ENCODE data around the gene SORCS2.

DNA sequence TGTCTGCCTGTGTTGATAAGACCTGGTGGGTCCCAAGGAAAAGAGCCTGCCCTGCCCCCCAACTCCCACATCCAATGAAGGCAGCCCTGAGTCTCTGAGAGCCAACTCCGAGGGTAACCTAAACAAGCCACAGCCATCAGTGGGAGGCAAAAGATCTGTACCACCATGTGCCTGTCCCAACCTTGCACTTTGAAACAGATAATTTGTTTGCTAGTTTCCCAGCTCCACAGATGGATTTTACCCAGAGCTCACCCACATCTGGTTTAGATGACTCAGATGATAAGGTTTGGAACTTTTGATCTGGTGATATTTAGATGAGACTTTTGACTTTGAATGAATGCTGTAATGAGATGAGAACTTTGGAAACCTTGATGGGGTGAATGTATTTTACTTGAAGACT, 488.4 kb downstream of the SORCS2 start:
- TF ChIP-seq CTCF (IDR thresholded peaks at IDR 0.05; ENCODE audit: borderline replicate concordance, extremely low read depth, low read length, poor library complexity, severe bottlenecking), result no peak
- TF ChIP-seq EZH2 (IDR thresholded peaks at IDR 0.05; ENCODE audit: borderline replicate concordance, low read depth, low read length, severe bottlenecking), result no peak
